T-helper 1 cell treated with Interleukin-12 subunit alpha and Interleukin-12 subunit beta and Interleukin-4 antibody, amounts not matched to agents 30 μg/mL and 1 μg/mL, for 36 hours (primary cell): ENCODE data around the gene BTG1.
A peak's percentile ranks its signal among the peaks of the same experiment; 100 is the strongest.
"Not testable (repeated sequence)": the region's sequence is repeated elsewhere in the genome, so short reads cannot be mapped to it uniquely, and the experiment has no call there.

Experiments used
- H3K27ac Mint-ChIP-seq: one replicate; pipeline ENCODE4 v1.8.0; 2021; ENCODE audit warnings: mild to moderate bottlenecking, mixed read lengths
- H3K27me3 Mint-ChIP-seq: one replicate; pipeline ENCODE4 v1.8.0; 2021; ENCODE audit warnings: low read depth, mixed read lengths
- H3K36me3 Mint-ChIP-seq: one replicate; pipeline ENCODE4 v1.8.0; 2021; ENCODE audit warnings: low read depth, mixed read lengths
- H3K4me1 Mint-ChIP-seq: one replicate; pipeline ENCODE4 v1.8.0; 2021; ENCODE audit warnings: low read depth, mixed read lengths
- H3K4me3 Mint-ChIP-seq: one replicate; pipeline ENCODE4 v1.8.0; 2021; ENCODE audit warnings: mild to moderate bottlenecking, moderate library complexity, mixed read lengths
- H3K9me3 Mint-ChIP-seq: one replicate; pipeline ENCODE4 v1.8.0; 2021; ENCODE audit warnings: mixed read lengths

Gene BTG1

GRCh38 chr12:92143258-92143657 is 2.4 kb downstream of the BTG1 start:
- Mint-ChIP-seq H3K36me3 (peaks cover 66% of the 10 kb centered on the region), H3K4me1 (peaks cover 36% of the 10 kb centered on the region), H3K27me3 (no peaks in the 10 kb centered on the region), H3K4me3 (peak overlapping the region; percentile 99), H3K27ac (peak overlapping the region; percentile 97), H3K9me3 (no peaks in the 10 kb centered on the region)

- Mint-ChIP-seq H3K9me3 (no peaks in the 10 kb centered on the region), H3K27me3 (no peaks in the 10 kb centered on the region), H3K4me3 (peak overlapping the region; percentile 99), H3K27ac (peak overlapping the region; percentile 97), H3K36me3 (peaks cover 70% of the 10 kb centered on the region), H3K4me1 (peaks cover 40% of the 10 kb centered on the region)
Measured at GRCh38 chr12:92142251-92142926, 3.3 kb downstream of the BTG1 start.

- H3K27me3 Mint-ChIP-seq, result no peaks in the 10 kb centered on the region
Measured at GRCh38 chr12:92141591-92142121, 4.0 kb downstream of the BTG1 start.

GRCh38 chr12:92140896-92141536 is 4.6 kb downstream of the BTG1 start:
- Mint-ChIP-seq H3K27ac (peak overlapping the region; percentile 97), H3K9me3 (no peaks in the 10 kb centered on the region), H3K4me3 (peak overlapping the region; percentile 99), H3K4me1 (peaks cover 46% of the 10 kb centered on the region), H3K27me3 (no peaks in the 10 kb centered on the region), H3K36me3 (peaks cover 73% of the 10 kb centered on the region)

More at GRCh38 chr12:92141591-92142121, 4.0 kb downstream of the BTG1 start:
- Mint-ChIP-seq H3K36me3 (peaks cover 73% of the 10 kb centered on the region), H3K9me3 (no peaks in the 10 kb centered on the region), H3K4me3 (peak overlapping the region; percentile 99), H3K4me1 (peaks cover 40% of the 10 kb centered on the region), H3K27ac (peak overlapping the region; percentile 97)

GRCh38 chr12:92140156-92140555 is 5.5 kb downstream of the BTG1 start:
- peak overlapping the region; percentile 97 for H3K27ac Mint-ChIP-seq
- H3K36me3 Mint-ChIP-seq, result peaks cover 70% of the 10 kb centered on the region
- no peaks in the 10 kb centered on the region for H3K9me3 Mint-ChIP-seq
- peaks cover 51% of the 10 kb centered on the region for H3K4me1 Mint-ChIP-seq
- peak overlapping the region; percentile 99 for H3K4me3 Mint-ChIP-seq
- no peaks in the 10 kb centered on the region for H3K27me3 Mint-ChIP-seq

- Mint-ChIP-seq H3K36me3 (peaks cover 73% of the 10 kb centered on the region), H3K27ac (peak overlapping the region; percentile 97), H3K27me3 (no peaks in the 10 kb centered on the region), H3K4me3 (peak overlapping the region; percentile 99), H3K9me3 (no peaks in the 10 kb centered on the region), H3K4me1 (peaks cover 55% of the 10 kb centered on the region)
Measured at GRCh38 chr12:92139634-92140150, 6.0 kb downstream of the BTG1 start.

GRCh38 chr12:92138626-92139025 is 7.0 kb downstream of the BTG1 start:
- peak overlapping the region; percentile 99 for H3K4me3 Mint-ChIP-seq
- H3K36me3 Mint-ChIP-seq, result peaks cover 66% of the 10 kb centered on the region
- H3K27ac Mint-ChIP-seq, result peak overlapping the region; percentile 91

GRCh38 chr12:92138144-92138543 is 7.5 kb downstream of the BTG1 start:
- peak overlapping the region; percentile 99 for H3K4me3 Mint-ChIP-seq
- no peaks in the 10 kb centered on the region for H3K27me3 Mint-ChIP-seq
- peaks cover 61% of the 10 kb centered on the region for H3K36me3 Mint-ChIP-seq

More at GRCh38 chr12:92138626-92139025, 7.0 kb downstream of the BTG1 start:
- Mint-ChIP-seq H3K27me3 (no peaks in the 10 kb centered on the region), H3K9me3 (no peaks in the 10 kb centered on the region), H3K4me1 (peaks cover 62% of the 10 kb centered on the region)

GRCh38 chr12:92136965-92137721 is 8.5 kb downstream of the BTG1 start:
- Mint-ChIP-seq H3K4me1 (peaks cover 66% of the 10 kb centered on the region), H3K27ac (peak overlapping the region; percentile 91), H3K4me3 (peak overlapping the region; percentile 99), H3K27me3 (no peaks in the 10 kb centered on the region), H3K36me3 (peaks cover 53% of the 10 kb centered on the region), H3K9me3 (no peaks in the 10 kb centered on the region)

More at GRCh38 chr12:92138144-92138543, 7.5 kb downstream of the BTG1 start:
- no peaks in the 10 kb centered on the region for H3K9me3 Mint-ChIP-seq
- peaks cover 66% of the 10 kb centered on the region for H3K4me1 Mint-ChIP-seq
- peak overlapping the region; percentile 91 for H3K27ac Mint-ChIP-seq

- Mint-ChIP-seq H3K9me3 (no peaks in the 10 kb centered on the region), H3K4me1 (peaks cover 76% of the 10 kb centered on the region), H3K27ac (peak overlapping the region; percentile 91), H3K36me3 (peaks cover 50% of the 10 kb centered on the region), H3K27me3 (no peaks in the 10 kb centered on the region), H3K4me3 (peak overlapping the region; percentile 99)
Measured at GRCh38 chr12:92136026-92136730, 9.5 kb downstream of the BTG1 start.

- H3K9me3 Mint-ChIP-seq, H3K27me3 Mint-ChIP-seq: not testable (repeated sequence)
- Mint-ChIP-seq H3K4me1 (peaks cover 77% of the 10 kb centered on the region), H3K36me3 (peaks cover 47% of the 10 kb centered on the region), H3K27ac (peak overlapping the region; percentile 86), H3K4me3 (peak overlapping the region; percentile 99)
Measured at GRCh38 chr12:92135541-92135940, 10.1 kb downstream of the BTG1 start.

GRCh38 chr12:92134638-92135274 is 10.9 kb downstream of the BTG1 start:
- H3K36me3 Mint-ChIP-seq, result peaks cover 41% of the 10 kb centered on the region
- peak overlapping the region; percentile 86 for H3K27ac Mint-ChIP-seq
- H3K27me3 Mint-ChIP-seq, result no peaks in the 10 kb centered on the region
- H3K4me3 Mint-ChIP-seq, result peak overlapping the region; percentile 73
- H3K4me1 Mint-ChIP-seq, result peaks cover 71% of the 10 kb centered on the region
- no peaks in the 10 kb centered on the region for H3K9me3 Mint-ChIP-seq

GRCh38 chr12:92133795-92134637 is 11.6 kb downstream of the BTG1 start:
- Mint-ChIP-seq H3K4me3 (peak overlapping the region; percentile 73), H3K9me3 (peaks cover 3% of the 10 kb centered on the region), H3K27ac (peak overlapping the region; percentile 86), H3K27me3 (no peaks in the 10 kb centered on the region), H3K36me3 (peaks cover 44% of the 10 kb centered on the region), H3K4me1 (peaks cover 72% of the 10 kb centered on the region)
